Left colon (tissue), 2 donors: ENCODE results near the gene NEK9. TPM values are rescaled to one million over a fixed set of nuclear protein-coding genes. Genes with fewer than 3 reads are reported as not detected.
"Not testable (repeated sequence)": the region's sequence is repeated elsewhere in the genome, so short reads cannot be mapped to it uniquely, and the experiment has no call there.

Experiments
- ATAC-seq: fragments of 200-7000 bp; cut with Tn5 transposase; one replicate; pipeline ENCODE4 v1.9.1; 2020; ENCODE audit warnings: mild to moderate bottlenecking, moderate library complexity
- DNase-seq, 2 donors: peaks; one replicate each; pipeline ENCODE4 v3.0.0-alpha.2; 2020
- intact Hi-C, 2 donors: fragments of 100-400 bp; cut with DNase I in 1 of 2; cut with micrococcal nuclease in 1 of 2; formaldehyde crosslinking; loops; one replicate each; pipeline versions ENCODE4 v1.11.2 to v1.14.0; 2022; cut with DNase I, micrococcal nuclease
- long read RNA-seq: library from polyadenylated mRNA; unstranded; transcript quantifications from one replicate; pipeline ENCODE4 v2.0.0, GENCODE V29; 2021
- total RNA-seq, 2 donors: library from RNA; stranded (reverse); fragmentation: NEBNext Ultra II Directional; extraction: Animal tissue kit (Norgen Biotek cat#: 25700); gene quantifications; one replicate each; pipeline ENCODE4 v1.2.1, GENCODE V29; 2021
- donor health status: DM: no; HTN: no; CAD: no.
- donor health status: DM: yes; HTN: yes; CAD: no.

Gene NEK9
- total RNA-seq: 10 to 100 TPM; 44.8 to 47.6 TPM
- long read RNA-seq, partial matches to known transcripts: 1 of 11 reads
- long read RNA-seq, other reads (novel, unspliced or antisense): 6 of 11 reads

DNA sequence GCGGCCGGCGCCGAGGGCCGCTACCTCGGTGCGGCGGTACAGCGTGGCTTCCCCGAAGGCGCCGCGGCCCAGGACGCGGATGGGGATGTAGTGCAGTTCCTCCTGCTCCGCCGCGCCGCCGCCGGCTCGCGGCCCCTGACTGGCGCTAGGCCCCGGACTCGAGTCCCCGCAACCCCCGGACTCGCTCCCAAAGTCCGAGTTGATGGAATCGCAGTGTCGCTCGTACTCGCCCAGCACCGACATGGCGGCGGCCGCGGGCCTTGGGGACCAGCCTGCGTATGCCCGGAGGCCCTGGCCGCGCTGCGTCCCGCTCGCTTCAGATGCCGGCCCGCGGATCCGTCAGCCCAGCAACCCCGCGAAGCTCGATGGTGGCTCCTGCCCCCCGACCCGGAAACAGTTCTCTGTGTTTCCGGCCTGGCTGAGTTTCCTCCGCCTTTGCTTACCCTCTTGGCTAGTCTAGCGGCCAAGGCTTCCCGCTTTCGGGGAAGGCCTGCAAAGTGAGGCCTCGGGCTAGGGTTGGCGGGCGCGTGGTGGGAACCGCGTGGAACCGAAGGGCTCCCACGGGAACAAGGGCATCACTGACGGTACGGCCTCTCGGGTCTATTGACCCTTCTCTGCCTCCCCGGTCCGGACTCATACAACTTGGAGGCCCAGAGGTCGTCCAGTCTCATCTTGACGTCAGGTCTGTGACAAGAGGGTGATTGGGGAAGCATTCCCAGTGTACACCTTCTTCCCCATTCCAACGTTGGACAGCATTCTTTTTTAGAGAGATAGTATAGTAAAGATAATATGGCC lies at the start of gene NEK9:
Gene NEK9 (minus strand): TSS at position 370 of the 795 bp plus-strand sequence. CDS start 127 bp downstream, at position 243.
- ATAC-seq (peak; percentile 85), DNase-seq (peak; percentile 88 to 91)
- intact Hi-C loops: loop anchor here in 1 of 2 donors (5.0 kb wide), 1 partner anchor 175 kb away; no protein-coding TSS in a partner anchor

GRCh38 chr14:75176142-75176820 lies 49.4 kb upstream of the NEK9 start, which contains the start of gene TMED10:
Gene TMED10 (minus strand): TSS chr14:75176612. CDS start chr14:75176579, 33 bp downstream.
- ATAC-seq (peak; percentile 86), DNase-seq (peak; percentile 88 to 93)
- intact Hi-C loops: no loop called here

GRCh38 chr14:75175677-75176141 lies 48.9 kb upstream of the NEK9 start:
- ATAC-seq (no peak), DNase-seq (no peak)
- intact Hi-C loops: no loop called here

DNA sequence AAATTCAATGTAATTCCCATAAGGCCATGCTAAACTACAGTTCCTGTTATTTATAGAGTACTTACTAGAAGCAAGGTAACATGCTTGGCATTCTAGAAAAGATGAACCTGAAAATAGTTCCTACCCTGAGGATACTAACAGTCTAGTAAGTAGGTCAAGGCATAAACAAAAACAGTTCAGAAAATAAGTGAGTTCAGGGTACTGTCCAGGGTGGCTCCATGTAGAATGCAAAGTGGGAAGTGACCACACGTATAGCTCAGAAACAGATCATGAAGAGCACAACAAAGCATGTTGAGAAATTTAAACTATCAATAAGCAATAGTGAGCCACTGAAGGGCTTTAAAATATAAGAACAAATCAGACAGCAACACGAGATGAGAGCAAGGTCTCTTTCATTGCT lies 47.2 kb upstream of the NEK9 start:
- intact Hi-C loops: no loop called here
- no peak for DNase-seq
- ATAC-seq: no peak

DNA sequence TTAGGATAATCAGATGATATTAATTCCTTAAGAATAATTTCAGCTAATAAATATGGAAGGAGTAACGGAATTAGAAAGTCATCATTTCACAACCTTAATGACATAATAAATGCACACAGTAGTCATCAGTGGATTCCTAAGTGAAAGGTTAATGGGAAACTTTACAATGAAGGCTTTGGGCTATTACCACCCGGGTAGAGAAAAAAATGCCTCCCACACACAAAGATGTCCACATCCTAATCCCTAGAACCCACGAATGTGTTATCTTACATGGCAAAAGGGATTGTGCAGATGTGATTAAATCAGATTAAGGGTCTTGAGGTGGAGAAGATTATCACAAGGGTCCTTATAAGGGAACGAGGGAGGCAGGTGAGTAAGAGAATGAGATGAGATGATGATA lies 43.9 kb upstream of the NEK9 start:
- intact Hi-C loops: no loop called here
- no peak for DNase-seq
- no peak for ATAC-seq

GRCh38 chr14:75168586-75169335 lies 41.9 kb upstream of the NEK9 start:
- no peak for DNase-seq
- peak; percentile 46 for ATAC-seq
- intact Hi-C loops: no loop called here

DNA sequence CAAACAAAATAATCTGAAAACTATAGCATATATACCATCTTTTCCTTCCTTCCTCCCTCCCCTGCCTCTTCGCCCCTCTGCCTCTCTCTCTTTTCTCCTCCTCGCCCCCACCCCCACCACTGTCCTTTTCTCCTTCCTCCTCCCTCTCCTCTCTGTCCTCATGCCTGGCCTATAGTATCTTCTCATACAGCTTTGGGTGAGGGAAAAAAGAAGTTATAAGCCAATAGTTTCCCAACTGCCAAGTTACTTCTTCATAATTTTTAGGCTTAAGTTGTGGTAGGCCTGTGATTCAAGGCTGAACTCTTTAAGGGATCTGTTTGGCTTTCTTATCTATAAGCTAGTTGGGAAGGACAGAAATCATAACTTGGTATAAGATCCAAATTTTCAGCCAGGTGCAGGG lies 40.5 kb upstream of the NEK9 start:
- ATAC-seq: no peak
- DNase-seq: no peak
- intact Hi-C loops: no loop called here

DNA sequence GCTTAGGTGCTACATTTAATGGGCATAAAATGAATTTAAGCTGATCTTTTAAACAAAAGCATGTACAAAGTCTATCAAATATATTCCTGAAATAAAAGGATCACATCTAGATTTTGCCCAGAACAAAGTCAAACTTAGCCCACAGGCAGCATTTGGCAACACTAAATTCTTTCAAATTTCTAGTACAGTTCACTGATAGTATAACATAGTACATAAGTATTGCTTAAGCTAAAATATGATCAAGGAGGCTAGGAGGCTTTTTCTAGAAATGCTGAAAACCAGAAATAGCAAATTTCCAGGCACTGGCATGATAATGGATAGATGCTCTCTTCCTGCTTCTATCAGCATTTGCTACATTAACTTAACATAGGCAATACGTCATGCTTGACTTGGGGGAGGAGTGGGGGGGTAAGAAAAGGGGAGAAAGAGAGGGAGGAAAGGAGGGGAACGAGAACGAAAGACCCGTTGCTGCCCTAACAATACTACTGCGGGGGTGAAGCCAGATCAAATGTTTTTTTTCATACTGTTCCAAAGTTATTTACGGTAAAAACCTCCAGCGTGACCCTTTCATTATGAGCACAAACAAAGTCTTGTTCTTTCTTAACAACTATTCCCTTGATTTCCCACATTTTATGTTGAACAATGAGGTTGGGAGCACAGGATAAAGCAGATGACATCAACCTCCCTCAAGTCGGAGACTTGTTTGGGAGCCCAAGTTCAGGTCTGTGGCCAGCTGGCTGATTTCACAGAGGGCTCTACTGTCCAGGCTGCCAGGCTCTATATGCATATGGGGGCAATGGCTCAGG lies 38.9 kb upstream of the NEK9 start:
- ATAC-seq (no peak), DNase-seq (no peak)
- intact Hi-C loops: no loop called here

GRCh38 chr14:75164809-75165208 lies 38.0 kb upstream of the NEK9 start:
- no peak for DNase-seq
- intact Hi-C loops: no loop called here
- ATAC-seq: no peak

DNA sequence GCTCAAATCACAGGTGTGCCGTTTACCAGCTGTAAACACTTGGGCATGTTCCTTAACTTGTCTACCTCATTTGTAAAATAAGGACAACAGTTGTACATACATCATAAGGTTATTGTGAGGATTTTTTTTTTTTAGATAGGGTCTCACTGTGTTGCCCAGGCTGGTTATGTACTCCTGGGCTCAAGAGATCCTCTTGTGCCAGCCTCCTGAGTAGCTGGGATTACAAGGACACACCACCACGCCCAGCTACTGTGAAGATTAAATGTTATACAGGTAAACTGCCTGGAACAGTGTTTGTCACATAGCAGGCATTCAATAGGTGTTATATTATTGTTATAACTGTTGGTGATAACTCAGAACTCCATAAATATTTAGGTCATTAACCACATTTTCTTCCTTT lies 36.8 kb upstream of the NEK9 start:
- intact Hi-C loops: no loop called here
- peak; percentile 61 for ATAC-seq
- DNase-seq: no peak

DNA sequence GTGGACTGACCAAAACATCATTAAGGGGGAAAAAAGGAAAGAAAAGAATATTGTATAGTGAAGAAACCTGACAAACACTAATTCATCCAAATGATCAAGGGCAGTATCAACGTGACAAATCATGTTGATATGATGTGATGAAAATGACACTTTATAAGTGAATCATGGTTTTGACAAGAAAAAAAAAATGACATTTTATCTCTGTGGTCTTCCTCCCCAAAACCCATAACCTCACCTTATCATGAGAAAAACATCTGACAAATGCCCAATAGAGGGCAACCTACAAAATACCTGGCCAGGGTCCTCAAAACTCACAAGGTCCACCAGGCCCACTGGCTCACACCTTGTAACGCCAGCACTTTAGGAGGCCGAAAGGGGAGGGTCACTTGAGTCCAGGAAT lies 35.8 kb upstream of the NEK9 start:
- ATAC-seq: no peak
- DNase-seq: no peak
- intact Hi-C loops: no loop called here

DNA sequence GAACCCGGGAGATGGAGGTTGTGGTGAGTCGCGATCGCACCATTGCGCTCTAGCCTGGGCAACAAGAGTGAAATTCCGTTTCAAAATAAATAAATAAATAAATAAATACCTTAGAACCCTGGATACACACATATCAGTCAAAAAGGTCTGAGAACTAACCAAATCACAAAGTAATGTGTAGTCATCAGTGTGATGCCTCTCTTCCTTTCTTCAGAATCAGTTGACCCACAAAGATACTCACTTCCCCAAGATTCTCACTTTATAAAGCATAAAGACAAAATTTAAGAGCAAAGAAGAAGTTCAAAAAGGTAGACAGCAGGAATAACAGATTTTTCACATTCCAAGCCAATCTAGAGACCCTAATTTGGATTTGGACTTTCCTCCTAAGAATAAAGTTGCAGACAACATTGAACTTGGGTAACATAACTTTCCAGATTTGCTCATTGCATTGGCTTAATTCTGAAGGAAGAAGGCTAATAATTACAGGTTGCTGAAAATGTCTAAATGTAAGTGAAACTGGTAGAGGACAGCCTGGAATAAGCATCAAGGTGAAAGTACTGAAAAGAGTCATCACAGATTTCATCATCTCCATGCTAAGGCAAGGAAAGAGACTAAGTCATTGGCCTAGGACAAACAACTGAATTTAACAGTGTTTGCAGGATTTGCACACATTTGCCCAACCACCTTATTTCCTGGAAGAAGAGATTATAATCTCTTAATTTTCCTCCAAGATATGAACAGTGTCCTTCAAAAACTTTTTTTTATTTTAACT lies 32.2 kb upstream of the NEK9 start:
- DNase-seq: no peak
- ATAC-seq: no peak
- intact Hi-C loops: no loop called here

GRCh38 chr14:75156901-75157300 lies 30.1 kb upstream of the NEK9 start:
- ATAC-seq (no peak), DNase-seq (no peak)
- intact Hi-C loops: no loop called here

DNA sequence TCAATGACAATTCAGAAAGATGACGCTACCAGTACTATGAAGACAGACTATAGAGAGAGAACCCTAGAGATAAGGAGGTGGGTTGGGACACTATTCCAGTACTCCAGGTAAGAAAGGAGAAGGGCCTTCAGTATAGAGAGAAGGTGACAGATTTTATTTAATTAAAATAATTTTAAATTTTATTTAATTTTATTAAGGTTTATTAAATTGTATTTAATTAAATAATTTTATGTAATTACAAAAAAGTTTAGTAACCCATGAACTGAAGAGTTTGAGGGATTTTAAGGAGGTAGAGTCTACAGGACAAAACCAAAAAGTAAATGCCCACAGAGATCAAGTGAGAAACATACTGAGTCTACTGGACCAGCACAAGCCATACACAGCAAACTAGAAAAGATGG lies 29.3 kb upstream of the NEK9 start:
- ATAC-seq: no peak
- intact Hi-C loops: no loop called here

GRCh38 chr14:75155169-75155568 lies 28.3 kb upstream of the NEK9 start:
- ATAC-seq (no peak), DNase-seq (no peak)
- intact Hi-C loops: no loop called here

More for the DNA sequence above, 29.3 kb upstream of the NEK9 start:
- DNase-seq: no peak

DNA sequence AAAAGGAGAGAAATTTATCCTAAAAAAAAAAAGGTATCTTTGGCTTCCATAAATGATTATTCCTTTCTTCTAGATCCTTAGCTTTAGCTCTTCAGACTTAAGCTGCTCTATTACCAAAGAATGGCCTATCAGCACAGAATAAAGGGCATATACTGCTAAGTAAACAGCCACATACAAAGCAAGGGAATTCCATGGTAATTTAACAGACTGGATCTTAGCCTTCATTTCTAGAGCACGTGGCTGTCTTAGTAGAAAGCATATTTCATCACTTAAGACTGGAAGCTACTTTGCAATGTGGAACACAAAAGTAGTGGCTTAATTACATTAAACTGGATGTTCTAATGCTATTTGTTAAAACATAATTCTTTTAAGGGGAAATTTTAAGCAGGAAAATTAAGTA lies 26.4 kb upstream of the NEK9 start:
- ATAC-seq: peak; percentile 48
- DNase-seq: no peak
- intact Hi-C loops: no loop called here

- DNase-seq: no peak
- intact Hi-C loops: no loop called here
- ATAC-seq: no peak
These were observed 25.0 kb upstream of the NEK9 start for GRCh38 chr14:75151851-75152250.

DNA sequence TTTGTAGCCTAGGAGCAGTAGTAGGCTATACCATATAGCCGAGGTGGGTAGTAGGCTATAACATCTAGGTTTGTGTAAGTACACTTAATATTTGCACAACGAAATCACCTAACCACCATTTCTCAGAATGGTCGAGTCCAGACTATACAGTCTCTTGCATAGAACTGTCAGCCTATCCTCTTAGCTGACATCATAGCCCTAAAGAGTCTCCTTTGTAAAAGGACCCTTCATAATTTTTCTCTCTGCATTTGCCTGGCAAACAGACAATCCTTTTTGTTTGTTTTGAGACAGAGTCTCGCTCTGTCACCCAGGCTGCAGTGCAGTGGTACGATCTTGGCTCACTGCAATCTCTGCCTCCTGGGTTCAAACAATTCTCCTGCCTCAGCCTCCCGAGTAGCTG lies 23.8 kb upstream of the NEK9 start:
- DNase-seq, intact Hi-C loops: not testable (repeated sequence)
- ATAC-seq: peak; percentile 41
